ENCODE measurements around the gene MLXIP.

MLXIP gene

GRCh38 chr12:122059203-122059960 is 19.2 kb upstream of the MLXIP start:
- TF ChIP-seq GATA1 (IDR thresholded peaks at IDR 0.05; ENCODE audit: low read depth, low read length) = no peak
- no peak for TF ChIP-seq POLR2A (IDR thresholded peaks at IDR 0.05; ENCODE audit: low read length)
- DNase-seq = no peak

- no peak for TF ChIP-seq GATA1 (IDR thresholded peaks at IDR 0.05; ENCODE audit: low read depth, low read length)
- TF ChIP-seq POLR2A (IDR thresholded peaks at IDR 0.05; ENCODE audit: low read length) = no peak
- no peak for DNase-seq
Observed at GRCh38 chr12:122060081-122060501, 18.5 kb upstream of the MLXIP start.

- TF ChIP-seq GATA1 (IDR thresholded peaks at IDR 0.05; ENCODE audit: low read depth, low read length) (no peak), POLR2A (IDR thresholded peaks at IDR 0.05; ENCODE audit: low read length) (no peak)
Observed at GRCh38 chr12:122061253-122061652, 17.3 kb upstream of the MLXIP start.

GRCh38 chr12:122062832-122063693 is 15.5 kb upstream of the MLXIP start:
- no peak for DNase-seq
- TF ChIP-seq POLR2A (IDR thresholded peaks at IDR 0.05; ENCODE audit: low read length) (no peak), GATA1 (IDR thresholded peaks at IDR 0.05; ENCODE audit: low read depth, low read length) (no peak)

More at GRCh38 chr12:122061253-122061652, 17.3 kb upstream of the MLXIP start:
- no peak for DNase-seq

- TF ChIP-seq POLR2A (IDR thresholded peaks at IDR 0.05; ENCODE audit: low read length) = no peak
- TF ChIP-seq GATA1 (IDR thresholded peaks at IDR 0.05; ENCODE audit: low read depth, low read length) = no peak
- no peak for DNase-seq
Observed at GRCh38 chr12:122063694-122064024, 14.9 kb upstream of the MLXIP start.

- TF ChIP-seq GATA1 (IDR thresholded peaks at IDR 0.05; ENCODE audit: low read depth, low read length) (no peak), POLR2A (IDR thresholded peaks at IDR 0.05; ENCODE audit: low read length) (no peak)
- peak; percentile 90 to 91 for DNase-seq
Observed at GRCh38 chr12:122064025-122064777, 14.4 kb upstream of the MLXIP start.

GRCh38 chr12:122064780-122065588 is 13.6 kb upstream of the MLXIP start:
- TF ChIP-seq GATA1 (IDR thresholded peaks at IDR 0.05; ENCODE audit: low read depth, low read length) (no peak), POLR2A (IDR thresholded peaks at IDR 0.05; ENCODE audit: low read length) (no peak)
- DNase-seq = no peak

- no peak for TF ChIP-seq GATA1 (IDR thresholded peaks at IDR 0.05; ENCODE audit: low read depth, low read length)
- TF ChIP-seq POLR2A (IDR thresholded peaks at IDR 0.05; ENCODE audit: low read length) = no peak
- no peak for DNase-seq
Observed at GRCh38 chr12:122067548-122067947, 11.0 kb upstream of the MLXIP start.

- no peak for TF ChIP-seq POLR2A (IDR thresholded peaks at IDR 0.05; ENCODE audit: low read length)
- no peak for TF ChIP-seq GATA1 (IDR thresholded peaks at IDR 0.05; ENCODE audit: low read depth, low read length)
- no peak for DNase-seq
Observed at GRCh38 chr12:122067966-122068365, 10.6 kb upstream of the MLXIP start.

GRCh38 chr12:122072031-122072970 is 6.3 kb upstream of the MLXIP start:
- DNase-seq = peak; percentile 75 to 84
- TF ChIP-seq POLR2A (IDR thresholded peaks at IDR 0.05; ENCODE audit: low read length) (no peak), GATA1 (IDR thresholded peaks at IDR 0.05; ENCODE audit: low read depth, low read length) (no peak)

- TF ChIP-seq GATA1 (IDR thresholded peaks at IDR 0.05; ENCODE audit: low read depth, low read length) (no peak), POLR2A (IDR thresholded peaks at IDR 0.05; ENCODE audit: low read length) (no peak)
- no peak for DNase-seq
Observed at GRCh38 chr12:122073815-122074214, 4.7 kb upstream of the MLXIP start.
